GM21367 (cell line): ENCODE measurements around the gene PRKAR2A.
"Not testable (repeated sequence)": the region's sequence is repeated elsewhere in the genome, so short reads cannot be mapped to it uniquely, and the experiment has no call there.

Experiments used
- ATAC-seq: cut with Tn5 transposase; IDR thresholded peaks from one replicate; pipeline ENCODE4 v1.9.1; 2021; ENCODE audit not compliant: unreplicated experiment

PRKAR2A gene

DNA sequence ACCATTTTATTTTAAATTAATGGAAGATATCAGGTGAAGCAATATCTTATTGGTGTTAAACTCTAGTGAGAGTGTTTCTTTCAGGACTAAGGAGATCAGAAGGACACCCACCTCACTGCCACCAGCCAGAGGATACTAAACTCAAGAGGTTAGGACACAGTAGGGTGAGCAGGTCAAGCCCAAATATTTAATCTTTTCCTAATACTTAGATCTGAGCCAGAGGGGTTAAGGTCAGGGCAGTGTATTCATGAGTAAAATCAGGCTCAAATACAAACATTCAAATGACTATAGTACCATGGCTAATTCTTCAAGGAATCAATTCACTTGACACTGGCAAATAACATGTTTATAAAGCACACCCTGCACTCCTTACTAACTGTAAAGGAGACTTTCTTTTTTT lies 65.6 kb downstream of the PRKAR2A start:
- ATAC-seq = no peak

DNA sequence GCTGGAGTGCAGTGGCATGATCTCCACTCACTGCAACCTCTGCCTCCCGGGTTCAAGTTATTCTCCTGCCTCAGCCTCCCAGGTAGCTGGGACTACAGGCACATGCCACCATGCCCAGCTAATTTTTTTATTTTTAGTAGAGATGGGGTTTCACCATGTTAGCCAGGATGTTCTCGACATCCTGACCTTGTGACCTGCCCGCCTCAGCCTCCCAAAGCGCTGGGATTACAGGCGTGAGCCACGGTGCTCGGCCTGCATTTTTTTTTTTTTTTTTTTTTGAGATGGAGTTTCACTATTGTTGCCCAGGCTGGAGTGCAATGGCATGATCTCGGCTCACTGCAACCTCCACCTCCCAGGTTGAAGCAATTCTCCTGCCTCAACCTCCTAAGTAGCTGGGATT lies 69.1 kb downstream of the PRKAR2A start:
- ATAC-seq = not testable (repeated sequence)

DNA sequence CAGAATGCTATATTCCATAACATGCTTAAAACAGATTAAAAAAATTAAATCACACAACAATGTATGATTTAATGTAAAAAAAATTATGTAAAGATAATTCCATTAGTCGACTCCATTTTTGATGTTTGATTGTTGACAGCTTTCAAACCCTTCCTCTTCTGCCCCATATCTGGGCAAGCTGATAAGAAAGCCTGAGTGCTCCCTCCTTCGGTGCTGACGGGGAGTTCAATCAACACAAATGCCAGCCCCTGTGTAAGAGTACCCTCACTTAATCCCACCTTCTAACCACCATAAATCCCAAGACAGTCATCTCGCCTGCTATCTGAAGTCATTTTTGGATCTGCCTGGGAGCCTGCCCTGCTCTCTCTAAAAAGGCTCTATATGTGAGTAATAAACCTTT lies 70.8 kb downstream of the PRKAR2A start:
- ATAC-seq = no peak

DNA sequence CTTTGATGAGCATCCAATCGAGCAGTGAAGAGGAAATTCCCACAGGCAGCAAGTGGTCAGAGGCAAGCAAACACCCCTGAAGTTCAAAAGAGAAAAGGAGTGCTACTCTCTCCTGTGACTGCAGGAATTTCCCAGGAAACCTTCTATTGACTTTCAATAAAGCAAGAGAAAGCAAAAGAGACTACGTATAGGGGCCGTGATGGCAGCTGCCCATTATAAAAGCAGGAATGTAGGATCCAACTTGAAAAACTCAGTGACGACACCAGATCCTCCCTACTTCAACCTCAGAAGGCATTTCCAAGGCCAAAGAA lies 77.5 kb downstream of the PRKAR2A start:
- no peak for ATAC-seq

DNA sequence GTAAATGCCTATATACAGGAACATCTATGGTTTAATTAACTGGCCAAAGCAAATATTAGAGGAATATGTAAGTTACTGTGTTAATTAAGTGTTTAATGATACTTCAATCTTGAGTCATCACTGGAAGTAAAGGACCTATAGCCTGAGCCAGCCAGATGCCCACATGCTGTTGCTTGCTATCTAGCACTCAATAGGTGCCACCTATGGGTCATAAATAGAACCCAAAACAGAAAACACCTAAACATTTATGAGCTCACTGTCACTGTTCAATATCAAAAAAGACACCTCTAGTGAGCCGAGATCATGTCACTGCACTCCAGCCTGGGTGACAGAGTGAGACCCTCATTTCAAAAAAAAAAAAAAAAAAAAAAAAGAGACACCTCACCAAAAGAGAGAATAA lies 82.3 kb downstream of the PRKAR2A start:
- ATAC-seq = no peak

DNA sequence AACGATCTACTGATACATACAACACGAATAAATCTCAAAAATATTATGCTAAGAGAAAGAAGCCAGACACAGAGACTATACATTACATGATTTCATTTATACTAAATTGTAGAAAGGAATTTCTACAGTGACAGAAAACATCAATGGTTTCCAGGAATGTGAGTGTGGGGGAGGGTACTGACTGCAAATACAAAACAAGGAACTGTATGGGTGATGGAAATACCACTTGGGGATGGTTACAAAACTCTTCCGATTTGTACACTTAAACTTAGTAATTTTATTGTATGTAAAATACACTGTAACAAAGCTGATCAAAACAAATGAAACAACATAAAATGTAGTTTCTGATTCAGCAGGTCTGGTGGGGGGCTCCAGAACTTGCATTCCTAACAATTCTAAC lies 84.9 kb downstream of the PRKAR2A start:
- no peak for ATAC-seq

DNA sequence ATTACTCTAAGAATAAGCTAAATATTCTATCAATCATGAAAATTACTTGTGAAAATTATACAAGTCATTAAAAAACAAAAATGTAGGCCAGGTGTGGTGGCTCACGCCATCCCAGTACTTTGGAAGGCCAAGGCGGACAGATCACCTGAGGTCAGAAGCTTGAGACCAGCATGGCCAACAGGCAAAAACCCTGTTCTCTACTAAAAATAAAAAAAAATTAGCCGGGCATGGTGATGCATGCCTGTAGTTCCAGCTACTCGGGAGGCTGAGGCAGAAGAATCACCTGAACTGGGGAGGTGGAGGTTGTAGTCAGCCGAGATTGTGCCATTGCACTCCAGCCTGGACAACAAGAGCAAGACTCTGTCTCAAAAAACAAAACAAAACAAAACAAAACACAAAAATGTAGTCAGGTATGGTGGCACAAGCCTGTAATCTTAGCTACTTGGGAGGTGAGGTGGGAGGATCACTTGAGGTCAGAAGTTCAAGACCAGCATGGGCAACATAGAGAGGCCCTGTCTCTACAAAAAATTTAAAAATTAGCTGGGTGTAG lies 87.6 kb downstream of the PRKAR2A start:
- not testable (repeated sequence) for ATAC-seq

DNA sequence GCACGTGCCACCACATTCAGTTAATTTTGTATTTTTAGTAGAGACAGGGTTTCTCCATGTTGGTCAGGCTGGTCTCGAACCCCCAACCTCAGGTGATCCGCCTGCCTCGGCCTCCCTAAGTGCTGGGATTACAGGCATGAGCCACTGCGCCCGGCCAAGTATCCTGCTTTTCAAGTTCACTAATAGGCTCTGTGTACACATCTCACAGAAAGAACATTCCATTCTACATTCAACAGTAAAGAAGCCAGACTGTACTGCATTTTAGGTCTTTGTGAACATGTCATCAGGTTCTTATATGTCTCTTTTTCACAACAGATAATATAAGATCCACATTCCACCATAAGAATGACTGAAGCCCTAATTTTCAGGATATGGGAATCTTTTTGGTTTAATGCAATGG lies 88.1 kb downstream of the PRKAR2A start:
- ATAC-seq = not testable (repeated sequence)

DNA sequence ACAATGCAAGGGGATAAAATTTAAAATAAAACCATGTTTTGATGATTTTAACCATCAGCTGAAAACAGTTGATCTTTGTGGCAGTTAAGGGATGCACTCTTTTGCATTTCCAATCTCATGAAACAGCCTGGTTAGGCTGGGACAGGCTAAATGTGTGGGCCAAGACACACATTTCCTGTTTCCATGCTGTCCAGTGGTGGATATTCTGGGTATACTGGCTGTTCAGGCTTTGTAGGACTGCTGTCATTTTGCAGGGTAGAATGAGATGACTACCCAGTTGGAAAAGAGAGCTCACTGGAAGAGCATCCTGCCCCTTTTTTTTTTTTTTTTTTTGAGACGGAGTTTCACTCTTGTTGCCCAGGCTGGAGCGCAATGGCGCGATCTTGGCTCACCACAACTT lies 88.6 kb downstream of the PRKAR2A start:
- ATAC-seq = no peak

DNA sequence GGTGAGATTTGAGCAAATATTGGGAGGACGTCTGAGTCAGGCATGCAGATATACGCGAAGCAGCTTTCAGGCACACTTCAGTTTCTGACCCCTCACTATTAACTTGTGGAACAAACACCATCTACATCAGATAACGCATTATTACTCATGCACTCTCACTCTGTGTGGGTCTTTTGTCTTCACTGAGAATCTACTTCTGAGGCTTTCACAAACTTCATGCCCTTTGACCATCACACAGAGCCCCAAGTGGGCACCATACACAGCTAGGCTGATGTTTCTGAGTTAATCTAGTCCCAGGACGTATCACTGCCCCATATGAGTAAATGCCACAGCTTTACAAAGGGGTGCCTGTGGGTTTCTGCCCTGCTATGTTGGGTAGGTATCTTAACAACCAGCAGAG lies 91.0 kb downstream of the PRKAR2A start:
- ATAC-seq = no peak

DNA sequence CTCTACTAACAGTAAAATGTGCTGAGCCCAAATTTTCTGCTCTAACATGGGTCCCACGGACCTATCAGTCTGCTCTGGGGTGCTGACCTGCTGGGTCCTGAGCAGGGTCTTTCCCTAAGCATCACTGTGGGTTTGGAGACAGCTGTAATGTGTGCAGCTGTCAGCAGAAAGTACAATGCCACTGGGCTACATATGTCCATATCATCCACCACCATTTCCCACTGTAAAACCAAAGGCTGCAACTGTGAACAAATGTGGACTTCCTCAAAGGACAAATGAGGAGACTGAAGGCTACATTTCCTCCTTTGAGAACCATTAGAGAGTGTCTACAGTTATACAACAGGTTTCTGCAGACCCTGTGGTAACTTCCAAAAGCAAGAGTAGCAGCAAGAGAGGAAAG lies 96.8 kb downstream of the PRKAR2A start:
- ATAC-seq = no peak

DNA sequence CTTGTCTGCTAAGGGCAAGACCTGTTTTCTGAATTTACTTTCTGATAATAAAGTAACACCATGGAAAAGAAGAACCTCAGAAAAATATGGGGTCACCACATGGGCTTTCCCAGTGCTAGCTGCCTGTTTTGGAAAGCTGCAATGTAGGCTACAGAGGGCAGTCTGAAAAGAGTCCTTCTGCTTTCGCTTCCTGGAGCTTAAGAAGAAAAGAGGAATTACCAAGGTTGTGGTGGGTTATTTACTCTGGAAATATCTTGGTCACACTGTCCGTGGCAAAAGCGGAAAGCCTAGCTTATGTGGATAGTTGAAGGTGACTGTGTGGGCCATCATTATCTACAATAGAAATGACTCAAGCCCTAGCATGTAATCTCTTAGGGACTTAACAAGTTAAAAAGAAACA lies 98.9 kb downstream of the PRKAR2A start:
- ATAC-seq = no peak

DNA sequence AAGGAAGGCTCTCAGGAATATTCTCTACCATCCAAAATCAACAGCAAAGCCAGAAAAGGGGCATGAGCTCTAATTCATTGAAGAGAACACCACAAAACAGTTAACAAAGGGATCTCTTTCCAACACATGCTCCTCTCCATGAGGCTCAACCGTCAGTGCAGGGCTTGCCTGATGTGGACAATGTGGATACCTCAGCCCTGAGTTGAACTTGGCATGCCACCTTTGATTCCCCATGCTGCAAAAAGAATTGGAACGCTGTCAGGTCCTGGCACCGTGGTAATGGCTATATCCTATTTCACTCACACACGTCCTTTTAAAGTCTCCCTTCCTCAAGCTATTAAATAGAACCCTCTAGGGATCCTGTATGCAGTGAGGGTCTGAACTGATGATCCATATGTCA lies 100.0 kb downstream of the PRKAR2A start:
- no peak for ATAC-seq

DNA sequence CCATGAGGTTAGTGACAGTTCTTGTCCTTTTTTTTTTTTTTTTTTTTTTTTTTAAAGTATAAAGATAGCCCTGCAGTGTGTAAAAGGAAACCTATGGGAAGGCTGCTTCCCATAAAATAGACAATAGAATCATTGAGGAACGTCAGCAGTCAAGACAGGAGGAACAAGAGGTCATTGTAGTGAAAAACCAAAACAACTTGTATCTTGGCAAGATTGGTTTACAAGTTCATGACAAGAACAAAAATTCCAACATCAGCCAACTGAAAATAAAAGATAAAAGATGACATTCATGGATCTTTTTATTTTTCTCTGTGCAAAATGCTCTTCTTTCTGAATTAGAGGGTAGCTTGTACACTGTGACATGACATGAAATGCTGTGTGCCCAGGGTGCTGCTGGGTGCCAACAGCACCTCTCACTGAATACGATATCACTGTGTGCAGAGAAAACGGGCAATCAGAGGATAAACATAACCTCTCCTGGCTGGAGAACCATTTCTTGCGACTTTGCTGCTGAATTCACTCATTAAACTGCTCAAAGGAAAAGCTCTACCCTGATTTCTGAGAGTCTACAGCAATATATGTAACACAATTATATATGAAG lies 100.6 kb downstream of the PRKAR2A start:
- no peak for ATAC-seq

DNA sequence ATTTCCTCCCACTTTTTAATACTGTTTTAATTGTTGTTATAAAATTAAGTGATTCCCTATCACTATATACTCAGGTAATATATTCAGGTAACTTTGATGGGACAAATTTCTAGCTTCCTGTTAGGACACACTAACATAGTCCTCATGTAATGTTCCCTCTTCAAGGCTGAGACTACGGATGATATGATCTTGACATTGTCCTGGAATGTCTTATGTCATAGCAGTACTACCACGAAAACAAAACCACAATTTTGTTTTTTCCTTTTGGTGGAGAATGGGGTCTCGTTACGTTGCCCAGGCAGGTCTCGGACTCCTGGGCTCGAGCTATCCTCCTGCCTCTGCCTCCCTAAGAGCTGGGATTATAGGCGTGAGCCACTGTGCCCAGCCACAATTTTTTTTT lies 103.9 kb downstream of the PRKAR2A start:
- ATAC-seq = no peak

DNA sequence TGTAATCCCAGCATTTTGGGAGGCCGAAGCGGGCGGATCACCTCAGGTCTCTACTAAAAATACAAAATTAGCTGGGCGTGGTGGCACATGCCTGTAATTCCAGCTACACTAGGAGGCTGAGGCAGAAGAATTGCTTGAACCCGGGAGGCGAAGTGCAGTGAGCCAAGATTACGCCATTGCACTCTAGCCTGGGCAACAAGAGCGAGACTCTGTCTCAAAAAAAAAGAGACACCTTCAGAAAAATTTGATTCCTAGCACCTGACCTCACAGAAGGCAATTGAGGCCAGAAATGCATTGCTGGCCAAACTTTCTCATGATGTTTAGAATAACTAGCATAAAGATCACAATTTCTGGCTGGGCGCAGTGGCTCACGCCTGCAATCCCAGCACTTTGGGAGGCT lies 106.4 kb downstream of the PRKAR2A start:
- ATAC-seq = not testable (repeated sequence)

DNA sequence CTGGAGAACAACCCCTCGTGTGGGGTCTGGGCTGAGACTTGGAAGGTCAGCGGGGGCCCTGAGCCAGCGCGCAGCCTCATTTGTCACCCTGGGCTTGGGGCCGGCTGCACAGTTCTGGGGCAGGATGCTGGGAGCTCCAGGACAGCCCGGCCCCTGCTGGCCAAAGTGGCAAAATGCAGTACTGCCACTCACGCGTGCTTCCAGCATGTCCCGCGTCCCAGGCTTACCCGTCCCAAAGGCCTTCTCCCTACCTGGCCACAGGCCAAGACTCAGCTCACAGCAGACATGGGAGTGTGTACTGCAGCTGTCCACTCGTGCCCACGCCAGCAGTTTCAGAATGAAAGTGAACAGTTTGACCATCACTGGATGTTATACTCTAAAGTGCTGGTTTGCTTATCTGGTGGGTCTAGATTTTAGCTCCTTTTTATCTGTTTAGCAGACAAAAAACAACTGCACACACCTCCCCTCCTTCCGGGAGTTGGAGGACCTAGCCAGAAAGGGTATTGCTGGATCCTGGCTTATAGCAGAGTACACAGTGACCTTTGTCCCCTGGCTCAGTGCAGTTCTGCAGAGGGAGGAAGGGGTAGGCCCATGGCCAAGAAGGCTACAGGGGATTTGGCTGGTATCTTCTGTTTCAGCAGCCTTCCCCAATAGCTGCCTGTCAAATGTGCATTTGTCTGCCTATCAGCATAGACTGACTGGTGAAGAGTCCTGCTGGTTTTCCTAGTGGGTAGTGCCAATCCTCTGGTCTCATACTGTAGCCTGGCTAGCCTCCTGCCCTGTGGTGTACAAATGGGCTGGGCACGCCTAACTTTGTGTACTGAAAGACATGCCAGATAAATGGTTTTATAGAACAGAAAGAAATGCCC lies 107.5 kb downstream of the PRKAR2A start:
- ATAC-seq = no peak

DNA sequence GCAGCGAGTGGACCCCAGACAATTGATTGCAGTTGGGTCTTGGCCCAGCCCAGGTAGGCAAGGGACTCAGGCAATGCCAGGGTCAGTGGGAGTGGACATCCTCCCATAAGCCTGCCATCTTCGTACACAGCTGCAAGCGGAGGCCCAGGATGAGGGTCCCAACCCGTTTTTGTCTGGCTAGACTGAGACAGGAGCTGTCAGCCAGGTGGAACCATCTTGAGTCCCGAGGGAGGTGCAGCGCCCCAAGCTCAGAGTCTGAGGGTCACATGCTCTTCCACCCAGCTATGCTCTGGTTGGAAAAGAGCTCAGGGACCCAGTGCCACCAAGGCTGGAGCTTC lies 108.1 kb downstream of the PRKAR2A start:
- ATAC-seq = no peak

DNA sequence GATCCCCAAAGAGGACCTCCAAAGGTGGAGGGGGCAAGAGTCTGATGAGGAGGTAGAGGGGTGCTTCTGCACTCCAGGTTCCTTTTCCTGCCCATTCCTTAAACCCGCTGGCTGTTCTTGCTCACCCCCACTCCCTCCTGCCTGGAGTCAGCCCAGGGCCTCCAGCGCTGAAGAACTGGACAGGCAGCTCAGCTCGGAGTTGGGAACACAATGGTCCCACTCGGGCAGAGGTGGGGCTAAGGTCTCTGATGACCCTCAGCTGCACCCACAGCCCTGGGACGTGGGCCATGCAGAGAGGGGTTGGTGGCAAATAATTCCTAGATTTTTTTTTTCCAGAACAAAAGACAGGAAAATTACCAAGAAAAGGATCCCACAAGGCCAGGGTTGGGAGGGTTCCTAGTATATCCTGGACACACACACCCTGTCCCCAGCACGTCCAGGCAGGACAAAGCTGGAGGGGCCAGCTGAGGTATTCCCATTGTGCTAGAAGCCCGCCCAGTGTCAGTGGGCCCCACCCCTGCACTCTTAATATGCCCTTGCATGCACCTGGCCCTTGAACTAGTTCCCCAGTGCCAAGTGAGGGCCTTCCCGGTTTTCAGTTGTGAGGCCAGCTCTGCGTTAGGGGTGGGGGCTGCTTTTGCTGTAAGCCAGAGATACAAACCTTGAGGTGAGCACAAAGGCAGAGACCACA lies 108.6 kb downstream of the PRKAR2A start:
- ATAC-seq = no peak

DNA sequence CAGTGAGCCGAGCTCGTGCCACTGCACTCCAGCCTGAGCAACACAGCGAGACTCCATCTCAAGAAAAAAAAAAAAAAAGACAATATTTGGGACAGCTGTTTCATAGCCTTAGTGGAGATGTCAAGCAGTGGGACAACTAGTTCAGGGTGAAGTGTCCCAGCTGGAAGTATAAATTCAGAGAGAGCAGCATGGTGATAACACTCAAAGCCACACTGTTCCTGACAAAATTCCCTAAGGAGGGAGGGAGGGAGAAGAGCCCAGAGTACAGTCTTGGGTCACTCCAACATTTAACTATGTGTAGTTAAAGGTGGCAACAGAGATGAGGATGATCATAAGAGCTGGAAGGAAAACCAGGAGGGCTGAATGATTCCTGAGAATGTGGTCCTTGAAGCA lies 109.5 kb downstream of the PRKAR2A start:
- ATAC-seq = no peak

DNA sequence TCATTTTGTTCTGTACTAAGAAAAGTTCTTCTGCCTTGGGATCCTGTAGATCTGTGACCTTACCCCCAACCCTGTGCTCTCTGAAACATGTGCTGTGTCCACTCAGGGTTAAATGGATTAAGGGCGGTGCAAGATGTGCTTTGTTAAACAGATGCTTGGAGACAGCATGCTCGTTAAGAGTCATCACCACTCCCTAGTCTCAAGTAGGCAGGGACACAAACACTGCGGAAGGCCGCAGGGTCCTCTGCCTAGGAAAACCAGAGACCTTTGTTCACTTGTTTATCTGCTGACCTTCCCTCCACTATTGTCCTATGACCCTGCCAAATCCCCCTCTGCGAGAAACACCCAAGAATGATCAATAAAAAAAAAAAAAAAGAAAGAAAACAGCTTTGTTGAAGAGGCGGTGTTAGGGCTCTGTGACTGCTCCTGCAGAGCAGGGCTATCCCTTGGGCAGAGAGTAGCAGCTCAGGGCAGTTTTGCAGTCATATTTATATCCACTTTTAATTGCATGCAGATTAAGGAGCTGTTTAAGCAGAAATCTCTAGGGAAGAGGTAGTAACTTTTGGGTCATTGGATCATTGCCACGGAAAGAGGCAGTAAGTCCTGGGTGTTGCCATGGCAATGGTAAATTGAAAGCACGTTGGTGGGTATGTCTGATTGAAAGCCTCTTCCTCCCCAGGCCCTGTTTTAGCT lies 112.5 kb downstream of the PRKAR2A start:
- ATAC-seq = not testable (repeated sequence)

DNA sequence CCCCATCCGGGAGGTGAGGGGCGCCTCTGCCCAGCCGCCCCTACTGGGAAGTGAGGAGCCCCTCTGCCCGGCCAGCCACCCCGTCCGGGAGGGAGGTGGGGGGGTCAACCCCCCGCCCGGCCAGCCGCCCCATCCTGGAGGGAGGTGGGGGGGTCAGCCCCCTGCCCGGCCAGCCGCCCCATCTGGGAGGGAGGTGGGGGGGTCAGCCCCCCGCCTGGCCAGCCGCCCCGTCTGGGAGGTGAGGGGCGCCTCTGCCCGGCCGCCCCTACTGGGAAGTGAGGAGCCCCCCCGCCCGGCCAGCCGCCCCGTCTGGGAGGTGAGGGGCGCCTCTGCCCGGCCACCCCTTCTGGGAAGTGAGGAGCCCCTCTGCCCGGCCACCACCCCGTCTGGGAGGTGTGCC lies 113.1 kb downstream of the PRKAR2A start:
- ATAC-seq = not testable (repeated sequence)
